GM18507 (cell line): Measurements from ENCODE around the gene HSPB6.

Experiments
- DNase-seq: peaks from one replicate; pipeline ENCODE4 v3.0.0; 2011; ENCODE audit warnings: low read depth; ENCODE audit not compliant: insufficient read length; ENCODE audit errors: extremely low spot score
- FAIRE-seq: peaks from 2 replicates; lab custom pipeline; 2011; peaks lifted over from hg19 to GRCh38; lab: Jason Lieb, UNC

The HSPB6 gene

DNA sequence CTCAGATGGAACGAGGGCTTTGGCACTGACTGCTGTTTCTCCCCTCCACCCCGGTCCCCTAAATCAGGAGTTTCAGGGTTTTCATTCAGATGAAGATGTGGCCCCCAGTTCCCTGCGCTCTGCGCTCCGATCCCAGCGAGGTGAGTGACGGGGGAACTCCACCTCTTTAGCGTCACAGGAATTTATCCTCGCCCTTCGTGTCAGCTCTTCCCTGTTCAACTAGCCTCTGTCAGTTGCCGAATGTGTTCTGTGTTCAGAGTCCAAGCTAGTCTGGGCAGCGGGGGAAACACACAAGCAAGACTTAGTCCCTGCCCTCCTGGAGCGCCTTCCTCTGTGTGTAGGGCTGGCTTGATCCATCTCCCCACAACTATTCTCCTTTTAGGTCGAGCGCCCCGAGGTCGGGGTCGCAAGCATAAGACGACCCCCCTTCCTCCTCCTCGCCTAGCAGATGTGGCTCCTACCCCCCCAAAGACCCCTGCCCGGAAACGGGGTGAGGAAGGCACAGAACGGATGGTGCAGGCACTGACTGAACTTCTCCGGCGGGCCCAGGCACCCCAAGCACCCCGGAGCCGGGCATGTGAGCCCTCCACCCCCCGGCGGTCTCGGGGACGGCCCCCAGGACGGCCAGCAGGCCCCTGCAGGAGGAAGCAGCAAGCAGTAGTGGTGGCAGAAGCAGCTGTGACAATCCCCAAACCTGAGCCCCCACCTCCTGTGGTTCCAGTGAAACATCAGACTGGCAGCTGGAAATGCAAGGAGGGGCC lies 37.2 kb downstream of the HSPB6 start:
- no peak for DNase-seq
- no peak for FAIRE-seq

DNA sequence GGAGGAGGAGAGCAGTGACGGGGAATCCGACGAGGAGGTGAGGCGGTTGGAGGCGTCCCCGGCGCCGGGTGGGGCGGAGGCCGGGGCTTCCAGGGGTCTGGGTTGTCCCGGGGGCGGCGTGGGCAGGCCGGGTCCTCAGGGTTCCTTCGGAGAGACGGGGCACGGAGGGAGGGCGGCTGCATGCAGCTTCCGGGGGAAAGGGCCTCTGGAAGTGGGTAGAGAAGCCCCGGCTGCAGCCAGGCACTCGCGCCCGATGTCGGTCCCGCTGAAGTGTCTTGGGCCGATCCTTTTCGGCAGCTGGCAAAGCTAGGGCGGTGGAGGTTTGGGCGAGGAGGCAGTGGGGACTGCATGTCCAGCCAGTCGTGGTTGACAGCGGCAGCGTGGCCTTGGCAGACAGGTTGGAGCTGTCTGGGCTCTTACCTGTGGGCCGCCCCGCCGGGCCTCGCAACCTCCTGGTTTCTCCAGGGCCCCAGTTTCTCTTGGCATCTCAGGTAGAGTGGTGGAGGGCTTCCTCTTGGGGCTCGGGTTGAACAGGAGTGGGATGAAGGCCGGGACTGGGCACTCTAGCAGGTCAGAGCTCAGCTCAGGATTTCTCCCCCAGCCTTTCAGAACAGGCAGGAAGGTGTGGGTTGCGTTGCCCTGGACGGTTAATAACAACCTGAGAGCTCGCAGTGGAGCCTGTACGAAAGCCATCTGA lies 38.3 kb downstream of the HSPB6 start:
- FAIRE-seq (peak; percentile 78), DNase-seq (no peak)

DNA sequence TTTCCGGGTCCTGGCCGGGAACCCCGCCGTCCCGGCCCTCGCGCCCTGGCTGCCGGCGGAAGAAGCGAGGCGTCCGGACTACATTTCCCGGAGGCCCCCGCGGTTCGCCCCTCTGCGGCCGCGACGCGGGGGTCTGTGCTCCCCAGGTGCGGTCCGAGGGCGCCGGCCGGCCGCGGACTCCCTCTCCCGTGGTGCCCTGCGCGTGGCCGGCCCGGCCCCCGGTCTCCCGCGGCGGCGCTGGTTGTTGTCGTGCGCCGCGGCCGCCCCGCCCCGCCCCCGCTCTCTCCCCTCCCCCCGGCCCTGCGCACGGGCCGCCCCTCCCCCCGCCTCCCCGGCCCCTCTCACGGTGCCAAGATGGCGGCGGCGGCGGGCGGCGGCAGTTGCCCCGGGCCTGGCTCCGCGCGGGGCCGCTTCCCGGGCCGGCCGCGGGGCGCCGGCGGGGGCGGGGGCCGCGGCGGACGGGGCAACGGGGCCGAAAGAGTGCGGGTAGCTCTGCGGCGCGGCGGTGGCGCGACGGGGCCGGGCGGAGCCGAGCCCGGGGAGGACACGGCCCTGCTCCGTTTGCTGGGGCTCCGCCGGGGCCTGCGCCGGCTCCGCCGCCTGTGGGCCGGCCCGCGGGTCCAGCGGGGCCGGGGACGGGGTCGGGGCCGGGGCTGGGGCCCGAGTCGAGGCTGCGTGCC lies 39.0 kb downstream of the HSPB6 start, which contains the start of gene KMT2B:
KMT2B (plus strand) TSS at position 339 of the 680 bp plus-strand sequence; CDS start at position 355, 16 bp downstream.
- DNase-seq (no peak), FAIRE-seq (no peak)

DNA sequence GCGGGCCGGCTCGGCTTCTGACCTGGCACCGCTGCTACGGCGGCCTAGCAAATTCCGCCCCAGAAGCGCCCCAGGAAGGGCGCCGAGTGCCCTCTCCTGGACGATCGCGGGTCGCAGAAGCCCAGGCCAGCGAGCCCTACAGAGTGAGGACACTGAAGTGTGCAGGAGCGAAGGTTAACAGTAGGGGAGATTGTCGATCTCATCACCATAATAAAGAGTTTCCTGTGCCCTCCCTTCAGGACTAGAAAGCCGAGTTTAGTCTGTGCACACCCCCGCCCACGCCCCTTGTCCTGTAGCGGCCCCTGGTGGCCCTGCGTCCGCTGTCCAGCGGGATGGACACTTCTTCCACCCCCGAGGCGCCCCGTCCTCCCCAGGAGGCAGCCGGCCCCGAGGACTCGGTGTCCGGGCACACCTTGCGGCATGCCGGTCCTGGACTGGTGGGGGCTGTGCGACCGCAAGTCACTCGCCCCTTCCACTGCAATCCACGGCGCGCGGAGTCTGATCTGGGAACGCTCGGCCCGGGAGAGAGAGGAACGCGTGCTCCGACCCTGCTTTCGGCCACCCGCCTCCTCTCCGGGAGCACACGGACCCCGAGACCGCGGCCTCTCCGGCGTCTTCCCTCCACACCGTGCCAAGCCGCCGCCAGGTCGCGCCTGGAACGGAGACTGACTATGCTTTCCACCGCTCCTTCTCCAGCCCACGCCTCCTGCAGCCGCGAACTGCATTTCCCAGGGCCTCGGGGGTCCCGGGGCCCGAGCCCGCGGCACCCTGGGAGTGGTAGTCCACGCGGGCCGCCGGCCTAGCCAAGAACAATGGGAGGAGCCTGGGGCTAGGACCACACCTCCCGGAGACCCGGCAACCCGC lies 39.8 kb downstream of the HSPB6 start:
- FAIRE-seq = peak; percentile 94

DNA sequence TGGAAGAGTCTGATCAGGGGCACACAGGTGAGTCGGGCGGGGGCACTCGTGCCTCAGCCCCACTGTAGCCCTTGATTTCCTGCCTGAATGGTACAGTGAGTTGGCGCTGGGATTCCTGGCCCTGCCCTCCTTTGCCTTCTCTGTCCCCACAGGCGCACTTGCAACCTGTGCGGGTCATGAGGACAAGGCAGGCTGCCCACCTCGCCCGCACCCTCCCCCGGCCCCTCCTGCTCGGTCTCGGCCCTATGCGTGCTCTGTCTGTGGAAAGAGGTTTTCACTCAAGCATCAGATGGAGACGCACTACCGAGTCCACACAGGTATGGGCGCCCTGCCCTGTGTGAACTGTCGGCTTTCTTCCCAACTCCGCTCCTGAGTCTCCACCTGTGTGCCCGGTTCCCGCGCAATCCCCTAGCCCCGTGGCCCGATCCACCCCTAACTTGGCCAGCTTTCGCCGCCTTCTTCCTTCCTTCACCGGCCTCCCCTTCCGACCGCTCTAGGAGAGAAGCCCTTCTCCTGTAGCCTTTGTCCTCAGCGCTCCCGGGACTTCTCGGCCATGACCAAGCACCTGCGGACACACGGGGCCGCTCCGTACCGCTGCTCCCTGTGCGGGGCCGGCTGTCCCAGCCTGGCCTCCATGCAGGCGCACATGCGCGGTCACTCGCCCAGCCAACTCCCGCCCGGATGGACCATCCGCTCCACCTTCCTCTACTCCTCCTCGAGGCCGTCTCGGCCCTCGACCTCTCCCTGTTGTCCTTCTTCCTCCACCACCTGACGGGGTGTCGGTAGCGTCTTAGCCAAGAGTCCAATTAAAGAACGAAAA lies 40.6 kb downstream of the HSPB6 start:
- DNase-seq (no peak), FAIRE-seq (peak; percentile 39)

More for the DNA sequence above, 39.8 kb downstream of the HSPB6 start:
- peak; percentile 92 for DNase-seq

DNA sequence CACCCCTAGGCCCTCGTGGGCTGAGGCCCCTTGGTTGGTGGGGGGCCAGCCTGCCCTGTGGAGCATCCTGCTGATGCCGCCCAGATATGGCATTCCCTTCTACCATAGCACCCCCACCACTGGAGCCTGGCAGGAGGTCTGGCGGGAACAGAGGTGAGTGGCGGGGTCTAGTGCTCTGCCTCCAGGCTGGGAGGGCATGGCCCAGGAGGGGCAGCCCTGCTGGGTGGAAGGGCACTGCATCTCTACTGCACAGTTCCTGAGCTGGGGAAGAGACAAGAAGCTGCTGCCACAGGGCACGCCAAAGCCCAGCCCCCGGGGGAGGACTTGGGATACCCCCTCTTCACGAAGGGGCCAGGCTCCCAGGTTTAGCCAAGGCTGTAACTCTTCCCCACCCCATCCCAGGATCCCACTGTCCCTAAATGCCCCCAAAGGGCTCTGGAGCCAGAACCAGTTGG lies 41.4 kb downstream of the HSPB6 start:
- DNase-seq = no peak
- no peak for FAIRE-seq

DNA sequence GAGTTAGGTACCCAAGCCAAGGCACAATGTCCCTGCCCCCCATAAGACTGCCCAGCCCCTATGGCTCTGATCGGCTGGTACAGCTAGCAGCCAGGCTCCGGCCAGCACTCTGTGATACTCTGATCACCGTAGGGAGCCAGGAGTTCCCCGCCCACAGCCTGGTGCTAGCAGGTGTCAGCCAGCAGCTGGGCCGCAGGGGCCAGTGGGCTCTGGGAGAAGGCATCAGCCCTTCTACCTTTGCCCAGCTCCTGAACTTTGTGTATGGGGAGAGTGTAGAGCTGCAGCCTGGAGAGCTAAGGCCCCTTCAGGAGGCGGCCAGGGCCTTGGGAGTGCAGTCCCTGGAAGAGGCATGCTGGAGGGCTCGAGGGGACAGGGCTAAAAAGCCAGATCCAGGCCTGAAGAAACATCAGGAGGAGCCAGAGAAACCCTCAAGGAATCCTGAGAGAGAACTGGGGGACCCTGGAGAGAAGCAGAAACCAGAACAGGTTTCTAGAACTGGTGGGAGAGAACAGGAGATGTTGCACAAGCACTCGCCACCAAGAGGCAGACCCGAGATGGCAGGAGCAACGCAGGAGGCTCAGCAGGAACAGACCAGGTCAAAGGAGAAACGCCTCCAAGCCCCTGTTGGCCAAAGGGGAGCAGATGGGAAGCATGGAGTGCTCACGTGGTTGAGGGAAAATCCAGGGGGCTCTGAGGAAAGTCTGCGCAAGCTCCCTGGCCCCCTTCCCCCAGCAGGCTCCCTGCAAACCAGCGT lies 42.1 kb downstream of the HSPB6 start:
- DNase-seq (no peak), FAIRE-seq (peak; percentile 78)

DNA sequence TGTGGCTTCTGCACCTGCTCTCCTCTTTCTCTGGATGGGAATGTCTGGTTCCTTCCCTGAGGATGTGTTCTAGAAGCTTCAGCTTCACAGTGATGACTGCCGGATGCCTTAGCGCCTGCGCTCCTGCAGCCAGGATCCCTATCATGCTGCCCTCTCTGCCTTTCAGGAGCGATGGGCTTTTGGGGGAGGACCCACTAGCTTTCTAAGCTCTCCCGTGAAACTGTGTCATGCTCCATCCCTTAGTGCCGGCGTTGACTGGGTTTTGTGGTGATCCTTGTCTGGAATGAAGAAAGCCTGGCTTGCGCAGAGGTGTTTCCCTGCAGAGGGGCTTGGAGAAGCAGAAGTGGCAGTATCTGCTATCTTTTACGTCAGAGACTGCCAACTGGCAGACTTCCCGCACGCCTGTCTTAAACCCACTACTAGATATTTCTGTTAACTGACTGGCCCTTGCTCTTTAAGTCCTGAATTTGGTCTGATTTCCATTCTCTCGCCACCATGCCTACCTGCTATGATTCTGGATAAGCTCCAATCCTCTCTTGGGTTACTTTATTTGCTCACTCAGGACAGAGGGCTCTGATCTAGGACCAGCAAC lies 42.8 kb downstream of the HSPB6 start:
- no peak for DNase-seq
- FAIRE-seq = peak; percentile 55

DNA sequence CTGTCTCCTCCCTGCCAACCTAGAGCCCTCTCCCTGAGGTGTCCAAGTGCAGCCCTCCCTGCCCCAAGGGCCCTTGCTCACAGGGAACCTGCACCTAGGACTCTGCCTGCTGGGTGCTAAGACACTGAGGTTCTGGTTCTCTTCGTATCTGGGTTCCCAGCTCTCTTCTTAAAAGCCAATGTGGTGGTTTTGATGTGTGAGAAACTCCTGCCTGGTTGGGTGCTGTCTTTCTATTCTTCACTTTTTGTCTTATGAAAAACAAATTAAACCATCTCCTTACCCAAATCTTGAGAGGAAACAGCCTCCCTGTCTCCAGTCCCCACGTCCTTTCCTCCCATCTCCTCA lies 43.4 kb downstream of the HSPB6 start:
- no peak for FAIRE-seq
- no peak for DNase-seq

DNA sequence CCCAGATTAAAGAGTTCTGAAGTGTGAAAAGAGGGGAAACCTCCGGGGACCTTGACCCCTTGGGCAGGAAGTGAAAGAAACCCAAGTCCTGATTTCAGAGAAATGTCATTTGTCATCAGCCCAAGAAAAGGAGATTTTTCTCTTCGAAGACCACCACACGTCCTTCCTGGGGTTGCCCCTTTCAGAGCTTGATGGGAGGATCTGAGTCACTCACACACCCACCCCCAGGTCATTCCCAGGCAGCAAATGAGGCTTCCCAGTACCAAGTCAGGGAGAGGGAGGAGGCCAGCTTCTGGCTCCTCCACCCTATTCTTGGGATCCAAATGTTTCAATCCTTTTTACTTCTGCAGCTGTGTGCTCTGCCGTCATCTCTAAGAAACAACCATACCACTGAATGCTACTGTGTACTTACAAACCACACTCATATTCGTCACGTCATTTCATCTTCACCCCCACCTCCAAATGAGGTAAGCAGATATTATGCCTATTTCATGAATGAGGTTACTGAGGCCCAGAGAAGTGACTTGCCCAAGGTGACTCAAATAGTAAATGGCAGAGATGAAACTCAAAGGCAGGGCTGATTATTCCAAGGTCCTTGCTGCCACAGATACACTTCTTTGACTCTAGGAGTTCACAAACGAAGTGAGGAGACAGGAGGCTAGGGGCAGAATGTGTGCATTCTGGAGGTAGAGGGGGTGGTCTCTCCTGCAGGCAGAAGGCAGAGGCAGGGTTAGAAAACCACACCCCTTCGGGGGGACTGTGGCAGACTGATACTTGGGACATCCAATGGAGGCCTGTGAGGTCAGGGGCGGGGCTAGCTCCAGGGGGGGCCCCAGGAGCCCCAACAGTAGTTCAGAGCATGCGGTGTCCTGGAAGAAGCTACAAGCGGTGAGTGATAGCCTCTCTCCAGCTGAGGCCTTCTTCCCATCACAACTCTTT lies 44.0 kb downstream of the HSPB6 start:
- DNase-seq = peak; percentile 54
- peak; percentile 94 for FAIRE-seq

DNA sequence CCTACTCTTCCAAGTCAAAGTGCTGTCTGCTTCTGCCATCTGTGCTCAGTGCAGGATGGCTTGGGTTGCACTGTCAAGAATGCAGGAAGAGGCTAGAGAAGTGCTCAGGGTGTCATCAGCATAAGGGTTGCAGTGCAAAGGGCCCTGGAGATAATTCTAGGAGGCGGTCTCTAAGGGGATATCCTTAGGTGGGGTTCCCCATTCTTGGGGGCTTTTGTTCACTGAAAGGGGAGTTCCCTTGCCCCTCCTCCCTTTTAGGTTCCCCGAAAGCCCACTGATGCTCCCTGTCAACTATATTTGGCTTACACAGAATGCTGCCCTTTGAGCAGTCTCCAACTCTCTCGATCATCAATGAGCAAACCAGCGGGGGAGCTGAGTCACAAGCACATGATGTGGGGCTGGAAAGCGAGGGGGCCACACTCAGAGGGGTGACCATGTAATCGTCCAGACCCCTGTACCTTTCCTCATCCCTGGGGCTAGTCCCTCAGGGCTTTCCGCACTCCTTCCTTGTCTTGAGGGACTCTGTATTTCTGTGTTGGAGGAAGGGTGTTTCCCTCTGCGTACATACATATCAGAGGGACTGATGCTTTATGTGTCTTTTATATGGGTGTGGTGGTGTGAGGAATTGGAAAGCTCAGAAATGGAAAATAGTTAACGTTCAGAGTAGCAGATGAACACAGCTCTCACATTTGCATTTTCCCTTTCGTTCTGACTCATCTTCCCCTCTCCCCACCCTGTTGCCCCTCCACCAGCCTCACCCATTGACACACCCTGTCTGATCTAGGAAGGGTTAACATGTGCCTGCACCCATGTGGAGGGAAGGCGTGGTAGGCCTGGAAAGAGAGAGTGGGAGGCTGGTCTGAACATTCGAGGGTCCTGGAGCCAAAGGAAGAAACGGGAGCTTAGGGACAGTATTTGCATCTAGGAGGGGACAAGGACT lies 45.8 kb downstream of the HSPB6 start:
- FAIRE-seq (peak; percentile 99), DNase-seq (peak; percentile 60)

DNA sequence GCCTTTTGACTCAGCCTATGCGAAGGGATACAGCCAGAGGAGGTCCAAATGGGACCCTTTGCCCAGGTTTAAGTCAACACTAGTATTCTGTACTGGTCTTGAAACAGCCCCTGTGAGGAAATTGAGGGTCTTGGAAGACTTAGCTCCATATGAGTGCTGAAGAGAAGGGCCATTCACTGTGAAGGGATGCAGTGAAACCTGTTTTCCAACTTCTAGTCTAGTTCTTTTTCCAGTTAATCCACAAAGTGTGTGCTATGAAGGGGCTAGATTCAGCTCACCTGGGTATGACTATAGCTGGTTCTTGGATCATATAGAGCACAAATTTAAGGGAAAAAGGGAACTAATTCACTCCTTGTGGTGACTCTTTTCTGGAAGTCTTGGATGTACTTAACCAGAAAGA lies 48.4 kb downstream of the HSPB6 start:
- DNase-seq (no peak), FAIRE-seq (no peak)
